ENCODE measurements around the gene RPL11.

DNA sequence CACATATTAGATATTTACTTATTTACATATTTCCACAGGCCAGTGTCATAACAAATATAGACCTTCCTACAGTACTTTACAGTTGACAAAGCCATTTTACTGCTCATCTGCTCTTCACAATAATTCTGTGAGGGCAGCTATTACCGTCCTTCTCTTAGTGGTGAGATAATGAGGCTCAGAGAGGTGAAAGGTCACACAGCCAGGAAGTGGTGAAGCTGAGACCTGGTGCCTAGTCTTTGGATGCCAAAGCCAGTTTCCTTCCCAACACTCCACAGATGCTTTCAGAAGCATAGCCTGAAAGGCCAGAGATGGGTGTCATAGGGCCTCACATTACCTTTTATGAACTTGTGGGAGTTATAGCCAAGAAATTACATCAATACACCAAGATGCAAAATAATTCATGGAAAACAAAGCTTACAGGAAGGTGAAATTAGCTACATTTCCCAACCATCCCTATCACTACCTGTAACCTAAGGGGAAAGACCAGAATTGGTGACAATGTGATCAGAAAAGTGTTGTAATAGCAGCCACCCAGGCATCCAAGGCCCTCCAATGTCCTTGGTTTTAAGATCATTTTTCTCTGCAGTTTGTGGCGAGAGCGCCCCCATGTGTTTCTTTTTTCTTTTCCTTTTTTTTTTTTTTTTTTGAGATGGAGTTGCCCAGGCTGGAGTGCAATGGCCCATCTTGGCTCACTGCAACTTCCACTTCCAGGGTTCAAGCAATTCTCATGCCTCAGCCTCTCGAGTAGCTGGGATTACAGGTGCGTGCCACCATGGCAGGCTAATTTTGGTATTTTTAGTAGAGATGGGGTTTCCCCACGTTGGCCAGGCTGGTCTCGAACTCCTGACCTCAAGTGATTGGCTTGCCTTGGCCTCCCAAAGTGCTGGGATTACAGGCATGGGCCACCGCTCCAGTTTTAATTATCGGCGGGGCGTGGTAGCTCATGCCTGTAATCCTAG, 26.5 kb upstream of the RPL11 start:
- TF ChIP-seq GTF2F1 (IDR thresholded peaks at IDR 0.05; ENCODE audit: borderline replicate concordance, low read depth, low read length) (no peak), TEAD4 (IDR thresholded peaks at IDR 0.05; ENCODE audit: low read depth, low read length) (no peak), BCL11A (IDR thresholded peaks at IDR 0.05; ENCODE audit: low read depth in 2 of 2, low read length in 2 of 2) (no peak), POLR2AphosphoS5 (IDR thresholded peaks at IDR 0.05; ENCODE audit: low read depth, low read length) (no peak), POLR2A (IDR thresholded peaks at IDR 0.05; ENCODE audit: control extremely low read depth in 1 of 2, low read depth in 2 of 2, low read length in 2 of 2) (no peak), SIRT6 (IDR thresholded peaks at IDR 0.05; ENCODE audit: low read length) (no peak), EP300 (IDR thresholded peaks at IDR 0.05; ENCODE audit: borderline replicate concordance in 1 of 2, low read depth in 2 of 2, low read length in 2 of 2) (no peak), RFX5 (IDR thresholded peaks at IDR 0.05; ENCODE audit: borderline replicate concordance, low read depth, low read length) (no peak), RXRA (IDR thresholded peaks at IDR 0.05; ENCODE audit: insufficient read depth, low read depth, low read length) (no peak)
- TF ChIP-seq, protein P1, sequence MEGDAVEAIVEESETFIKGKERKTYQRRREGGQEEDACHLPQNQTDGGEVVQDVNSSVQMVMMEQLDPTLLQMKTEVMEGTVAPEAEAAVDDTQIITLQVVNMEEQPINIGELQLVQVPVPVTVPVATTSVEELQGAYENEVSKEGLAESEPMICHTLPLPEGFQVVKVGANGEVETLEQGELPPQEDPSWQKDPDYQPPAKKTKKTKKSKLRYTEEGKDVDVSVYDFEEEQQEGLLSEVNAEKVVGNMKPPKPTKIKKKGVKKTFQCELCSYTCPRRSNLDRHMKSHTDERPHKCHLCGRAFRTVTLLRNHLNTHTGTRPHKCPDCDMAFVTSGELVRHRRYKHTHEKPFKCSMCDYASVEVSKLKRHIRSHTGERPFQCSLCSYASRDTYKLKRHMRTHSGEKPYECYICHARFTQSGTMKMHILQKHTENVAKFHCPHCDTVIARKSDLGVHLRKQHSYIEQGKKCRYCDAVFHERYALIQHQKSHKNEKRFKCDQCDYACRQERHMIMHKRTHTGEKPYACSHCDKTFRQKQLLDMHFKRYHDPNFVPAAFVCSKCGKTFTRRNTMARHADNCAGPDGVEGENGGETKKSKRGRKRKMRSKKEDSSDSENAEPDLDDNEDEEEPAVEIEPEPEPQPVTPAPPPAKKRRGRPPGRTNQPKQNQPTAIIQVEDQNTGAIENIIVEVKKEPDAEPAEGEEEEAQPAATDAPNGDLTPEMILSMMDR (IDR thresholded peaks at IDR 0.05; ENCODE audit: control extremely low read depth in 1 of 3, insufficient read depth in 1 of 3, low read depth in 1 of 3, low read length in 3 of 3) = peak; percentile 1 to 60 (median 53)

Data from H1 (cell line).